ENCODE measurements around the gene GJC3.

GJC3 gene

GRCh38 chr7:99881370-99881769 lies 48.0 kb downstream of the GJC3 start:
- no peak overlapping the region for H3K4me3 ChIP-seq (ENCODE audit: low read length)
- TF ChIP-seq, protein P1, sequence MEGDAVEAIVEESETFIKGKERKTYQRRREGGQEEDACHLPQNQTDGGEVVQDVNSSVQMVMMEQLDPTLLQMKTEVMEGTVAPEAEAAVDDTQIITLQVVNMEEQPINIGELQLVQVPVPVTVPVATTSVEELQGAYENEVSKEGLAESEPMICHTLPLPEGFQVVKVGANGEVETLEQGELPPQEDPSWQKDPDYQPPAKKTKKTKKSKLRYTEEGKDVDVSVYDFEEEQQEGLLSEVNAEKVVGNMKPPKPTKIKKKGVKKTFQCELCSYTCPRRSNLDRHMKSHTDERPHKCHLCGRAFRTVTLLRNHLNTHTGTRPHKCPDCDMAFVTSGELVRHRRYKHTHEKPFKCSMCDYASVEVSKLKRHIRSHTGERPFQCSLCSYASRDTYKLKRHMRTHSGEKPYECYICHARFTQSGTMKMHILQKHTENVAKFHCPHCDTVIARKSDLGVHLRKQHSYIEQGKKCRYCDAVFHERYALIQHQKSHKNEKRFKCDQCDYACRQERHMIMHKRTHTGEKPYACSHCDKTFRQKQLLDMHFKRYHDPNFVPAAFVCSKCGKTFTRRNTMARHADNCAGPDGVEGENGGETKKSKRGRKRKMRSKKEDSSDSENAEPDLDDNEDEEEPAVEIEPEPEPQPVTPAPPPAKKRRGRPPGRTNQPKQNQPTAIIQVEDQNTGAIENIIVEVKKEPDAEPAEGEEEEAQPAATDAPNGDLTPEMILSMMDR (conservative IDR thresholded peaks at IDR 0.05; ENCODE audit: low read depth, low read length), result no peak
- no peak for DNase-seq (ENCODE audit: low read depth)

- TF ChIP-seq, protein P1 (conservative IDR thresholded peaks at IDR 0.05; ENCODE audit: low read depth, low read length), result no peak
- no peak for DNase-seq (ENCODE audit: low read depth)
- no peak within 1 kb of the TSS for H3K4me3 ChIP-seq (ENCODE audit: low read length)
Measured at GRCh38 chr7:99876933-99877332, 52.5 kb downstream of the GJC3 start, which contains the start of gene OR2AE1. Gene OR2AE1, minus strand, starts transcription at chr7:99877033. Its CDS starts 0 bp downstream, at chr7:99877033.

GRCh38 chr7:99876491-99876890 lies 52.9 kb downstream of the GJC3 start:
- no peak overlapping the region for H3K4me3 ChIP-seq (ENCODE audit: low read length)
- TF ChIP-seq, protein P1 (conservative IDR thresholded peaks at IDR 0.05; ENCODE audit: low read depth, low read length), result no peak
- no peak for DNase-seq (ENCODE audit: low read depth)
